ENCODE data around the gene CDC20. TPM values are rescaled to one million over a fixed set of nuclear protein-coding genes. Genes with fewer than 3 reads are reported as not detected.

The CDC20 gene
- total and polyA plus RNA-seq, 2 of the 8 experiments (the other 6 are each of a cell fraction or from before 2014, with no cell fraction given) = 214 to 221 TPM

- TF ChIP-seq SIN3A (conservative IDR thresholded peaks at IDR 0.05 in 1 of 2, IDR thresholded peaks at IDR 0.05 in 1 of 2; ENCODE audit: low read depth in 1 of 2, low read length in 2 of 2) (peak; percentile 70 to 92; a peak in 3 of 4 replicates), ASH2L (IDR thresholded peaks at IDR 0.05; ENCODE audit: low read length) (peak; percentile 91), MAFK (IDR thresholded peaks at IDR 0.05; ENCODE audit: low read depth, low read length) (peak; percentile 26; the same call in 1 of the 2 replicates), EGR1 (IDR thresholded peaks at IDR 0.05; ENCODE audit: borderline replicate concordance, low read depth, low read length) (0 out of 2 replicates have a peak, but pooled peaks have one; percentile 22), CREB1 (IDR thresholded peaks at IDR 0.05) (peak; percentile 68), SP1 (IDR thresholded peaks at IDR 0.05; ENCODE audit: low read depth, low read length) (peak; percentile 64; the same call in 1 of the 2 replicates), KDM1A (IDR thresholded peaks at IDR 0.05; ENCODE audit: borderline replicate concordance, low read length) (no peak), SP2 (IDR thresholded peaks at IDR 0.05; ENCODE audit: low read length) (peak; percentile 60; the same call in 1 of the 2 replicates), KDM4A (IDR thresholded peaks at IDR 0.05; ENCODE audit: low read depth, low read length, severe bottlenecking) (peak; percentile 84)
- TF ChIP-seq, protein P1, sequence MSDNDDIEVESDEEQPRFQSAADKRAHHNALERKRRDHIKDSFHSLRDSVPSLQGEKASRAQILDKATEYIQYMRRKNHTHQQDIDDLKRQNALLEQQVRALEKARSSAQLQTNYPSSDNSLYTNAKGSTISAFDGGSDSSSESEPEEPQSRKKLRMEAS (IDR thresholded peaks at IDR 0.05) = peak; percentile 41
These were observed 30.8 kb downstream of the CDC20 start, which contains the start of the genes MED8 and SZT2 (continued) for GRCh38 chr1:43389326-43390313.

All from H1 (cell line).